Nephron (organoid): Measurements from ENCODE around the gene SLC44A1.

Experiments used
- H3K27ac Mint-ChIP-seq, 3 experiments: 2 replicates each; pipeline ENCODE4 v1.8.0; 2020; ENCODE audit warnings: mixed read lengths in 3 of 3, mild to moderate bottlenecking in 2 of 3, moderate library complexity in 1 of 3
- H3K27me3 Mint-ChIP-seq: 2 replicates; pipeline ENCODE4 v1.8.0; 2021; ENCODE audit warnings: low read depth, mild to moderate bottlenecking, moderate library complexity, mixed read lengths
- H3K36me3 Mint-ChIP-seq: 2 replicates; pipeline ENCODE4 v1.8.0; 2020; ENCODE audit warnings: low read depth, mixed read lengths
- H3K4me1 Mint-ChIP-seq: 2 replicates; pipeline ENCODE4 v1.8.0; 2020; ENCODE audit warnings: mixed read lengths
- H3K4me3 Mint-ChIP-seq, 3 experiments: 2 replicates each; pipeline ENCODE4 v1.8.0; 2020; ENCODE audit warnings: mild to moderate bottlenecking in 3 of 3, mixed read lengths in 3 of 3, moderate library complexity in 2 of 3
- H3K9me3 Mint-ChIP-seq: 2 replicates; pipeline ENCODE4 v1.8.0; 2020; ENCODE audit warnings: mixed read lengths
- CTCF ChIP-seq, 3 experiments: fragments of 200-600 bp; sonication (generic); IDR thresholded peaks; one replicate each; pipeline ENCODE4 v1.5.0; 2021; ENCODE audit warnings: antibody characterized with exemption in 3 of 3; ENCODE audit not compliant: unreplicated experiment in 3 of 3

SLC44A1 gene

DNA sequence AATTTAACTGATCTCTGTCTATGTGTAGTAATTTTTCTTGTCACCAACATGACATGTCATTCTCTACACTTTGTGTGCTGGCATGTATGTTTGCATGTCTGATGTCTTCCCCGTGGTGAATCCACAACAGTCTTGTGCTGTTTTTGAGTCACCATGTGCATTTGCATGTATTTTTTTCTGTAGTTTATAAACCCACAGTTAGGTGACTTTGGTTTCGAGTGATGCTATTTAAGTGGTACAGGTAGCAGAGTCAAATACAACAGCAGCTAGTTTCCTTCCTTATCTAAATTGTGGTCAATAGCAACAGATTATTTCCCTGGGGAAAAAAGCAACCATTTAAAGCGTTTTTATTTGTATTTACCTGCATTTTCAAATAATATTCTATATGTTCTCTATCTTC, 113.5 kb downstream of the SLC44A1 start:
- H3K9me3 Mint-ChIP-seq = no peaks in the 10 kb centered on the region
- H3K4me1 Mint-ChIP-seq = no peaks in the 10 kb centered on the region
- no peak for TF ChIP-seq CTCF (IDR thresholded peaks at IDR 0.05; ENCODE audit: unreplicated experiment in 3 of 3)
- H3K4me3 Mint-ChIP-seq = no peak overlapping the region
- H3K27me3 Mint-ChIP-seq = no peaks in the 10 kb centered on the region
- H3K27ac Mint-ChIP-seq = no peak overlapping the region
- H3K36me3 Mint-ChIP-seq = peaks cover 23% of the 10 kb centered on the region

DNA sequence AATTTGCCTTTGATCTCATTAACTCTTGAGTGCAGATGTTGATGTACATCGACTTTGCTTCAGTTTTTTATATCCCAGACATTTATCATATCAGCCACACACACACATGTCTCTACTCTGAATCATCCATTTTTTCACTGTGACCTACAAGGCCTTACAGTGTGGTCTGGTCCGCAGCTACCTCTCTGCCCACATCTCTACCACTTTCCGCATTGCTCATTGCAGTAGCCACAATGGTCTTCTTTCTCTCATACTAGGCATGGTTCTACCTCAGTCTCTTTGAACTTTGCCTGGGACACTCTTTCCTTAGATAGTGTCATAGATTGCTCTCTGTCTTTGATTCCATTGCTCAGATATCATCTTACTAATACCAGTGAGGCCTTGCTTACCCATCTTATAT, 115.4 kb downstream of the SLC44A1 start:
- no peak overlapping the region for H3K4me3 Mint-ChIP-seq
- no peaks in the 10 kb centered on the region for H3K9me3 Mint-ChIP-seq
- H3K4me1 Mint-ChIP-seq = no peaks in the 10 kb centered on the region
- H3K27ac Mint-ChIP-seq = no peak overlapping the region
- no peaks in the 10 kb centered on the region for H3K27me3 Mint-ChIP-seq
- peaks cover 34% of the 10 kb centered on the region for H3K36me3 Mint-ChIP-seq
- TF ChIP-seq CTCF (IDR thresholded peaks at IDR 0.05; ENCODE audit: unreplicated experiment in 3 of 3) = no peak

- H3K27ac Mint-ChIP-seq = no peak overlapping the region
- H3K36me3 Mint-ChIP-seq = peaks cover 34% of the 10 kb centered on the region
- H3K4me3 Mint-ChIP-seq = no peak overlapping the region
- no peaks in the 10 kb centered on the region for H3K4me1 Mint-ChIP-seq
- TF ChIP-seq CTCF (IDR thresholded peaks at IDR 0.05; ENCODE audit: unreplicated experiment in 3 of 3) = no peak
- H3K9me3 Mint-ChIP-seq = no peaks in the 10 kb centered on the region
- no peaks in the 10 kb centered on the region for H3K27me3 Mint-ChIP-seq
Measured at GRCh38 chr9:105360344-105360743, 115.9 kb downstream of the SLC44A1 start.

DNA sequence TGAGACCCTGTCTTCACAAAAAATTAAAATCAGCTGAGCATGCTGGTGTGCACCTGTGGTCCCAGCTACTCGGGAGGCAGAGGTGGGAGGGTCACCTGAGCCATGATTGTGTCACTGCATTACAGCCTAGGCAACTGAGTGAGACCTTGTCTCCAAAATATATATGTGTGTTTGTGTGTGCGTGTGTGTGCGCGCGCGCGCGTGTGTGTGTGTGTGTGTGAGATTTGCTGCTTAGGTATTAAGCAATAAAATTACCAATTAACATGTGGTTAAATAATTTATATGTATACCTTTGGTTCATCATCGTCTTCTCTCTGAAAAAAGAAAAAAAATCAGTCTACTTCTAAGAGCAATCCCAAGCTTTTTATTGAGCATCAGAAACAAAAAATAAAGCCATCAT, 117.4 kb downstream of the SLC44A1 start:
- no peak for TF ChIP-seq CTCF (IDR thresholded peaks at IDR 0.05; ENCODE audit: unreplicated experiment in 3 of 3)
- Mint-ChIP-seq H3K4me1 (no peaks in the 10 kb centered on the region), H3K4me3 (no peak overlapping the region), H3K36me3 (peaks cover 41% of the 10 kb centered on the region), H3K27ac (no peak overlapping the region), H3K9me3 (no peaks in the 10 kb centered on the region), H3K27me3 (no peaks in the 10 kb centered on the region)

DNA sequence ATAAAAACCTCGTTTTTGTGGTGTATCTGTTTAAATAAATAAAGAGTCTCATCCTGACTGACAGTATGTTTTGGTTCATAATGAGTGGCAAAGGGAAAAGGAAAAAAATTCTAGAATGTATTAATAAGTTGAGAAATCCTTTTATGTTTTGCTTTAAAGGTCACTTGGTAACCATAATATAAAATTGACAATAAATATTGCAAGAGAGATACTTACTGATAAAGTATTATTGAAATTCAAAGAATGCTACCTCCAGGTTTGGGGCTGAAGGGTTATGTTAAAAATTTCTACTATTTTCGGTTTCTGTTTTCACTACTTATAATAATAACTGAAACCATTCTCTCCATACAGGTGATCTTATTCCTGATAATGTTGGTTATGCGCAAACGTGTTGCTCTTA, 118.0 kb downstream of the SLC44A1 start:
- TF ChIP-seq CTCF (IDR thresholded peaks at IDR 0.05; ENCODE audit: unreplicated experiment in 3 of 3) = no peak
- H3K27ac Mint-ChIP-seq = no peak overlapping the region
- H3K4me3 Mint-ChIP-seq = no peak overlapping the region
- H3K36me3 Mint-ChIP-seq = peaks cover 43% of the 10 kb centered on the region
- H3K9me3 Mint-ChIP-seq = no peaks in the 10 kb centered on the region
- H3K4me1 Mint-ChIP-seq = no peaks in the 10 kb centered on the region
- no peaks in the 10 kb centered on the region for H3K27me3 Mint-ChIP-seq

DNA sequence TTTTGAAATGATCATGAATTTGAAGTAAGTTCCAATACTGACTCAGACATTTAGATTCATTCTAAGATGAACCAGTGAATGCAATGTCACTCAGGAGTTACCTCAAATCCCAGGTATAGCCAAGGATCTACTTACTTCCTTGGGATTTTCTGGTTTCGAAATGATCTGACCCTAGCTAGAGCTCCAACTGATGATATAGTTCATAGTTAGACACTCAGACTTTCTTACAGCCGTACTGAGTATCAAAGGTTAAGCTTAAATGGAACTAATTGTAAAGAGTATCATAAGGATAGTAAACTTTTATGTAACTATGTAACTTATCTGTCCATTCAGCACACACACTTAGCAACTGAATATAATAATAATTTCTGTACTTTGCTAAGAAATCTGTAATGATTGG, 119.4 kb downstream of the SLC44A1 start:
- Mint-ChIP-seq H3K4me1 (no peaks in the 10 kb centered on the region), H3K9me3 (no peaks in the 10 kb centered on the region), H3K27me3 (no peaks in the 10 kb centered on the region)

More for the DNA sequence above, 119.4 kb downstream of the SLC44A1 start:
- no peak for TF ChIP-seq CTCF (IDR thresholded peaks at IDR 0.05; ENCODE audit: unreplicated experiment in 3 of 3)
- peaks cover 48% of the 10 kb centered on the region for H3K36me3 Mint-ChIP-seq
- H3K4me3 Mint-ChIP-seq = no peak overlapping the region
- no peak overlapping the region for H3K27ac Mint-ChIP-seq
